ENCODE data around the gene DNMBP.

- TF ChIP-seq POLR2A (IDR thresholded peaks at IDR 0.05) = no peak
- TF ChIP-seq CTCF (IDR thresholded peaks at IDR 0.05) = peak; percentile 88 to 96 (median 90)
Observed at GRCh38 chr10:99845837-99846382, 163.8 kb downstream of the DNMBP start.

Measured in sigmoid colon (tissue), 3 donors.